Cerebellar cortex (tissue), 1 donor: ENCODE results near the gene ETV1.

ENCODE experiments used
- DNase-seq: peaks from one replicate; pipeline ENCODE4 v3.0.0-alpha.2; 2015; ENCODE audit warnings: low spot score

Gene ETV1

DNA sequence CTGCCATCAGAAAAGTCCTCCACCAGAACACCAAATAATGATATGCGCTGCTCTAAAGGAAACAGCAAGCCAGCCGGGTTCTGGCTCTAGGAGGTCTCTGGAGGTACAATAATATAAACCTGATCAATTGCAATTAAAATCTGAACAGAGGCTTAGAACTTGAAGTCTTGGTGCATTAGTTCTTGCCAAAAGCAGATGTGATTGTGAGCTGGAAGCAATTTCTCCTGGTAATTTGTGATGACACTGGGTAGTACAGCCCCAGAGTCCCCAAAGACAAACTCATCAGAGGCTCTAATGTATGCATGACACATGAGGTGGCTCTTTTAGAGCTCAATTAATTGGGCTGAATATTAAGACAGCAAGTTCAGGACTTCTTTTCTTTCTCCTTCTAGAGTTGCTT is 3.3 kb downstream of the ETV1 start:
- peak; percentile 74 for DNase-seq

- peak; percentile 65 for DNase-seq
Measured at GRCh38 chr7:13984831-13985685, 4.4 kb downstream of the ETV1 start.

DNA sequence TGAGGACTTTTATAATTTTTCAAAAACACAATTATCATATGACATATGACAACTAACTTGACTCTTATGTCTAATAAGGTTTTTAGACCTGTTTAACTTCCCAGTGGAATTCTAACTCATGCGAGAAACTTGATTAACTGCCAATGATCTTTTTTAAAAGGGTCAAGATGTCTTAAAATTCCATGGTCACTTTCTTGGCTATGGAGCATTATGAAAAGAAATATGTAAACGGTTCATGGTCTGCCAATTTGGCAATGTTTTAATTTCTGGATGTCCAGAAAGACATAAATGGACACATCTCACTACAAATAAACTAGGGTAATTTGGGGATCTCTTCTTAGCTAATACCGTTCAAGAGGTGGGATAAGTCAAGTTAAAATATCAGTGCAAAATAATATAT is 5.4 kb downstream of the ETV1 start:
- DNase-seq = peak; percentile 38

GRCh38 chr7:13982940-13983677 is 6.4 kb downstream of the ETV1 start:
- no peak for DNase-seq

DNA sequence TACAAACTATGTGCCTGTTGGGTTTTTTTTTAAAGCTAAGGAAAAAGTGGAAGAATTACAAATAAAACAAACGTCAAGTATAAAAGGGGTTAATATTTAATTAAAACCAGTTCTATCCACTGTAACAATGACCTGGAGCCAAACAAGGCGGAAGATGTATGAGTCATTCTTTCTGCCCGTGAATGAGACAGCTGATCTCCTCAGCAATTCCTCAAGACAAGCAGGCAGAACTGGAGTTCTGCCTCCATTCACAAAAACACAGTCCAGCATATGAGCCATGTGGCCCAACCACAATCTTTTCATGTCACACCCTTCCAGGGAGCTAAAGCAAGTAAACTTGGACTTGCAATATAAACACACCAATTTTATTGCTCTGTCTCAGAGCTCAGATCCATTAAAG is 8.4 kb downstream of the ETV1 start:
- DNase-seq = peak; percentile 89

- DNase-seq = peak; percentile 33
Measured at GRCh38 chr7:13980474-13980873, 9.0 kb downstream of the ETV1 start.

- peak; percentile 46 for DNase-seq
Measured at GRCh38 chr7:13979671-13980435, 9.6 kb downstream of the ETV1 start.

DNA sequence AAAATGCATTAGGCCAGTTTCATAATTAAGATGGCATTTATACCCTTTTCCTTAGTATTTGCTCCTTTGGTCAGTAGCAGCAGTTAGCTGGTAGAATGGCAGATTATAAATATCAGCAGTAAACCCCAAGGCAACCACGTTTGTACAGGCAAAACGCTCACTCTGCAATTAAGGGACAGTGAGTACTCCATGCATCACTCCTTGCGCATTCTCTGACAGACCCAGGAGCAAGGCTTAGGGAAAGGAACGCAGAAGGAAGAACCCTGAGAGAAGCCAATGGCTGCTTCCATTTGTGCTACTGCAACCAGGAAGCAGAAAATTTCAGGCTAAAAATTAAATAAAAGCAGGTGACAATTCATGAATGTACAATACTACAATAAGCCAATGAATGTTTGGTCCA is 12.9 kb downstream of the ETV1 start:
- DNase-seq = peak; percentile 55

- DNase-seq = peak; percentile 76
Measured at GRCh38 chr7:13965077-13965476, 24.4 kb downstream of the ETV1 start.

DNA sequence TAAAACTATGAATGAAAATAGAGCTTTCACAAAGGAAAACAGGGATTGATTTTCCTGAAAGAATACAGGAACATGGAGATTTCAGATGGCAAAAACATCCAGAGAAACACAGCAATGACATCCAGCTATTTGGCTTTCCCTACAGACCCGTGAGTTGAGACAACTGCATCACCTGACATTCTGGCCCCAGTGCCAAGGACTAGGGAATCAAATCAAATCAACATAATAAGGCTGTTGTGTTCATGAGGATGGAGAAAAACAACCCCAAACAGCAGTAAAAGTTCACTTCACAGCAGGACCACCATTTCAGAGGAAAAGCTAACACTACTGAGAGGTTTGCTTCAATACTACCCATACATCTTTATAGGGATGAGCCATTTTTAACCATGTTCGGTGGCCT is 25.5 kb downstream of the ETV1 start:
- DNase-seq = no peak

GRCh38 chr7:13955494-13955893 is 34.0 kb downstream of the ETV1 start:
- no peak for DNase-seq

DNA sequence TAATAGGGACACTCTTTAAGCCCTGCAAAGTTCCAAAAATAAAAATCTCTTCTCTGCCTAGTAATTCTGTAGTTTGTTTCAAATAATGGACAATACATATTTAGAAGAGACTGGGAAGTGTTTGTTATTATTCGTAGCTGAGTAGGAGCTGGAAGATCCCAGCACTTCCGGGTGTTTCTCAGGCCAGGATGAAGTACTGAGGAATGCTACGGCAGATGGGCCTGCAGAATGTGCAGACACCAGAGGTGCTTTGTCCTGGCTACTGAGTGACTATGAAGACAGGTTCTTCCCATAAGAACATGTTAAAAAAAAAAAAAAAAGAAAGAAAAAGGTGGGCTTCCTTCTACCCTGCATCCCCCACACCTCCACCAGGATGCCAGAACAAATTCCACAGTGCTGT is 36.1 kb downstream of the ETV1 start:
- peak; percentile 74 for DNase-seq

GRCh38 chr7:13952921-13953320 is 36.5 kb downstream of the ETV1 start:
- peak; percentile 87 for DNase-seq

- DNase-seq = no peak
Measured at GRCh38 chr7:13949939-13950338, 39.5 kb downstream of the ETV1 start.

GRCh38 chr7:13949445-13949844 is 40.0 kb downstream of the ETV1 start:
- no peak for DNase-seq

DNA sequence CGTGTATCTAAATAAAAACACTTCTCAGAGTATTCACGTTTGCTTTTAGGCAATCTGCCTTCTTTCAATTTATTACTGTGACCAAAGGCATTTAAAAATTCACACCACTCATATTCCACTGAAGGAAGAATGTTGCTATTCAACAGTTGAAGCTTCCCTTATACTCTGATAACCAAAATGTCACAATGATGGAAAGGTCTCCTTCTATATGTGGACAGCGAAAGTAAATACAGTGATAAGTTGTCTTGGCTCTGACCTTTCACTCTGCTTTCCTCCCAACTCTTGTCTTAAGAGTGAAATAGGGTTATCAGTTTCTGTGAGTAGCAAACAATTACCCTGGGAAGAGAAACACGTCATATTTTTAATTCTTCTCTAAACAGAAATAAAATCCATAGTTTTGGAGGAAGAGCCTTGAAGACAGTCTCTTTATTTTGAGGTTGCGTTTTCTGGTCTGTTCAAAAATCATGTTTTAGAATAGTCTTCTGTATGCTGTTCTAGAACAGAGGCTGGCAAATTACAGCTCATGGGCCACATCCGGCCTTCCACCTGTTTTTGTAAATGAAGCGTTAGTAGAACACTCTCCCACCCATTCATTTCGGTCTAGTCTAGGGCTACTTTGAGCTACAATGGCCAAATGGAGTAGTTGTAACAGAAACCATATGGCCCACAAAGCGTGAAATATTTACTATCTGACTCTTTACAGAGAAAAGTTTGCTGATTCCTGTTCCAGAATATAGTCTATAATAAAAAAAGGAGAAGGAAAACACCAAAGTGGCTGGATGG is 41.3 kb downstream of the ETV1 start:
- DNase-seq = peak; percentile 61

GRCh38 chr7:13947535-13947934 is 41.9 kb downstream of the ETV1 start:
- no peak for DNase-seq

- no peak for DNase-seq
Measured at GRCh38 chr7:13946181-13946580, 43.3 kb downstream of the ETV1 start.

- peak; percentile 82 for DNase-seq
Measured at GRCh38 chr7:13945670-13946069, 43.8 kb downstream of the ETV1 start.

- DNase-seq = peak; percentile 97
Measured at GRCh38 chr7:13933536-13933935, 55.9 kb downstream of the ETV1 start.

DNA sequence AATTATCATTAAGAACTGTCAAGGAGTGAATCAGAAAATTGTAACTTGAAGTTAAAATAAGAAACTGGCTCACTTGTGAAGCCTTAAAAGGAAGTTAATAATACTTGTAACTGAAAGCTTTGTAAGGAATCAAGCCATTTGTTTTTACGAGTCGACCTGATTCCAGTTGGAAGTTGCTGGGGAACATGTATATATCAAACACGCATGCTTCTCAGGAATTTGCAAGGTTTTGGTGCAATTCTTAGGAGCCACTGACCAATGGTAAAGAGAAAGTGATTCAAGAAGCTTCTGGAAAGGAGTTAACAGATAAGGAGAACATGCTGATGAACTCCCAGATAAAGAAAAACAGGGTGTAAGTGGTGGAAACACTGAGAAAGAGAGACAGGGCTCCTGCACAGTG is 56.4 kb downstream of the ETV1 start:
- no peak for DNase-seq

DNA sequence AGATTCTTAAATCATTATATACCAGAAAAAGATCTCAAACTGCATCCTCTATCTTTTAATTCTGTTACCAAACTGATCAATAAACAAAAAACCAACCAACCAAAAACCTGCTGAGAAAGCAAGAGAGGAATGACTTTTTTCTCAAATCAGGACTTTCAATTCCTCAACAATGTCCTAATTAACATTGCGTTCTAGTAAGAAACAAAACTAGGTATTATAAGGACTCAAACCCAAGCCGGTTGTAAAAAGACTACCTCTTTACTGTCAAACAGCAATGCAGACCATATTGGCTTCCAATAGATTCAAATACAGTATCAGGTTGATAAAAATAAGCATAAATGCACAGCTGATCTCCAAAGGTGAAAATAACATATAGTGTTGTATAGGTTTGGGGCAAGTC is 57.3 kb downstream of the ETV1 start:
- no peak for DNase-seq
